GM19467 (cell line): ENCODE results near the gene KRTAP5-3.
"Not testable (repeated sequence)": the region's sequence is repeated elsewhere in the genome, so short reads cannot be mapped to it uniquely, and the experiment has no call there.

Source experiments
- ATAC-seq: cut with Tn5 transposase; IDR thresholded peaks from one replicate; pipeline ENCODE4 v1.9.1; 2021; ENCODE audit warnings: mild to moderate bottlenecking, moderate library complexity; ENCODE audit not compliant: unreplicated experiment

Gene KRTAP5-3

GRCh38 chr11:1584661-1585370 lies 23.4 kb downstream of the KRTAP5-3 start, which contains the start of gene KRTAP5-1:
KRTAP5-1 (minus strand) TSS chr11:1585283; CDS start chr11:1585249, 34 bp downstream.
- not testable (repeated sequence) for ATAC-seq

GRCh38 chr11:1582909-1583308 lies 25.4 kb downstream of the KRTAP5-3 start:
- ATAC-seq, result not testable (repeated sequence)

- no peak for ATAC-seq
Observed at GRCh38 chr11:1581976-1582375, 26.3 kb downstream of the KRTAP5-3 start.

- no peak for ATAC-seq
Observed at GRCh38 chr11:1576825-1577224, 31.4 kb downstream of the KRTAP5-3 start.

- not testable (repeated sequence) for ATAC-seq
Observed at GRCh38 chr11:1575756-1576155, 32.5 kb downstream of the KRTAP5-3 start.

GRCh38 chr11:1574933-1575242 lies 33.4 kb downstream of the KRTAP5-3 start:
- ATAC-seq, result no peak

- no peak for ATAC-seq
Observed at GRCh38 chr11:1574238-1574932, 33.9 kb downstream of the KRTAP5-3 start.

GRCh38 chr11:1573903-1574237 lies 34.4 kb downstream of the KRTAP5-3 start:
- no peak for ATAC-seq

- no peak for ATAC-seq
Observed at GRCh38 chr11:1573077-1573902, 35.0 kb downstream of the KRTAP5-3 start.

- no peak for ATAC-seq
Observed at GRCh38 chr11:1572197-1573076, 35.8 kb downstream of the KRTAP5-3 start, which contains the start of gene DUSP8. DUSP8 (minus strand) TSS chr11:1572271; CDS start chr11:1565826, 6,445 bp downstream.

- ATAC-seq, result no peak
Observed at GRCh38 chr11:1571760-1572196, 36.5 kb downstream of the KRTAP5-3 start.

- ATAC-seq, result no peak
Observed at GRCh38 chr11:1570896-1571759, 37.1 kb downstream of the KRTAP5-3 start.

- ATAC-seq, result no peak
Observed at GRCh38 chr11:1570531-1570895, 37.8 kb downstream of the KRTAP5-3 start.

GRCh38 chr11:1570001-1570453 lies 38.2 kb downstream of the KRTAP5-3 start:
- ATAC-seq, result no peak

- no peak for ATAC-seq
Observed at GRCh38 chr11:1569251-1569780, 38.9 kb downstream of the KRTAP5-3 start.

GRCh38 chr11:1568441-1568911 lies 39.8 kb downstream of the KRTAP5-3 start:
- no peak for ATAC-seq

GRCh38 chr11:1567721-1568100 lies 40.6 kb downstream of the KRTAP5-3 start:
- no peak for ATAC-seq

- ATAC-seq, result no peak
Observed at GRCh38 chr11:1567052-1567720, 41.1 kb downstream of the KRTAP5-3 start.
